MCF 10A (cell line): ENCODE data around the gene GEMIN5. TPM values are rescaled to one million over a fixed set of nuclear protein-coding genes. Genes with fewer than 3 reads are reported as not detected.
A peak's percentile ranks its signal among the peaks of the same experiment; 100 is the strongest.

ENCODE experiments used
- BruUV-seq: library from RNA; stranded (reverse); fragments of 400-500 nt; replicated peaks from 2 replicates; lab custom pipeline; 2021; lab: Mats Ljungman, UMichigan
- CTCF ChIA-PET: fragments of 300-600 bp; sonication (Branson Sonifier 250); formaldehyde crosslinking; extraction: SDS; loops from one replicate; lab custom pipeline; 2021; ENCODE audit warnings: antibody characterized with exemption, inconsistent platforms; lab: Yijun Ruan, JAX
- POLR2A ChIA-PET: fragments of 300-600, 350-650 bp; sonication (Branson Sonifier 250); formaldehyde crosslinking; extraction: SDS; loops from one replicate; lab custom pipeline; 2020; ENCODE audit warnings: antibody characterized with exemption, inconsistent platforms; lab: Yijun Ruan, JAX
- DNase-seq: peaks from one replicate; pipeline ENCODE4 v3.0.0-alpha.2; 2018; ENCODE audit not compliant: unreplicated experiment
- H3K27ac Mint-ChIP-seq: one replicate; pipeline ENCODE4 v1.8.0; 2022; ENCODE audit warnings: mild to moderate bottlenecking, low read depth, mixed read lengths; ENCODE audit not compliant: unreplicated experiment
- H3K27me3 Mint-ChIP-seq: one replicate; pipeline ENCODE4 v1.8.0; 2022; ENCODE audit warnings: mixed read lengths; ENCODE audit not compliant: insufficient read depth, unreplicated experiment
- H3K36me3 Mint-ChIP-seq: one replicate; pipeline ENCODE4 v1.8.0; 2022; ENCODE audit warnings: mild to moderate bottlenecking, moderate library complexity, mixed read lengths; ENCODE audit not compliant: insufficient read depth, unreplicated experiment
- H3K4me1 Mint-ChIP-seq: one replicate; pipeline ENCODE4 v1.8.0; 2022; ENCODE audit warnings: mixed read lengths; ENCODE audit not compliant: insufficient read depth, unreplicated experiment
- H3K4me3 Mint-ChIP-seq: one replicate; pipeline ENCODE4 v1.8.0; 2022; ENCODE audit warnings: mild to moderate bottlenecking, moderate library complexity, mixed read lengths; ENCODE audit not compliant: unreplicated experiment
- H3K9me3 Mint-ChIP-seq: one replicate; pipeline ENCODE4 v1.8.0; 2022; ENCODE audit warnings: mixed read lengths; ENCODE audit not compliant: unreplicated experiment
- CTCF ChIP-seq: fragments of 200-600 bp; IDR thresholded peaks from one replicate; pipeline ENCODE4 v1.8.0; 2022; ENCODE audit warnings: antibody characterized with exemption, mild to moderate bottlenecking; ENCODE audit not compliant: unreplicated experiment
- intact Hi-C: fragments of 100-400 bp; cut with micrococcal nuclease; formaldehyde crosslinking; loops from 2 replicates; pipeline ENCODE4 v1.14.1; 2022
- total RNA-seq: library from RNA; stranded (reverse); gene quantifications from 2 replicates; pipeline ENCODE4 v1.2.3, GENCODE V29; 2022

Gene GEMIN5
- total RNA-seq, 1 experiment from 2014 or later = 34.5 TPM

- no peak for DNase-seq
- intact Hi-C loops = no loop called here
- Mint-ChIP-seq H3K4me3 (no peak overlapping the region), H3K4me1 (peaks cover 13% of the 10 kb centered on the region), H3K9me3 (no peaks in the 10 kb centered on the region), H3K27me3 (no peaks in the 10 kb centered on the region), H3K36me3 (peaks cover 11% of the 10 kb centered on the region), H3K27ac (peak overlapping the region; percentile 80)
- BruUV-seq = no TSS peak
- CTCF ChIA-PET = interaction anchor here (0.6 to 1.7 kb wide), 5 partner anchors 9 to 772 kb away, joined by 3 to 5 read pairs (median 4); no protein-coding TSS in a partner anchor
- POLR2A ChIA-PET = interaction anchor here (0.6 to 5.0 kb wide), 11 partner anchors 9 to 276 kb away, joined by 3 to 37 read pairs (median 4); no protein-coding TSS in a partner anchor
- TF ChIP-seq CTCF = no peak
Observed at GRCh38 chr5:154851351-154851750, 86.7 kb downstream of the GEMIN5 start.

GRCh38 chr5:154850255-154851062 is 87.6 kb downstream of the GEMIN5 start, which contains the start of gene FAXDC2:
TSS of gene FAXDC2 (minus strand) at chr5:154850603. CDS start at chr5:154838178, 12,425 bp downstream.
- POLR2A ChIA-PET = interaction anchor here (0.5 to 5.0 kb wide), 17 partner anchors 8 to 275 kb away, joined by 3 to 37 read pairs (median 4); partner anchors contain the start of gene CNOT8
- H3K27ac Mint-ChIP-seq = peak within 1 kb of the TSS; percentile 80
- no peak for TF ChIP-seq CTCF

GRCh38 chr5:154849791-154850201 is 88.2 kb downstream of the GEMIN5 start:
- Mint-ChIP-seq H3K9me3 (no peaks in the 10 kb centered on the region), H3K4me3 (peak overlapping the region; percentile 80), H3K27ac (no peak overlapping the region), H3K27me3 (no peaks in the 10 kb centered on the region), H3K4me1 (peaks cover 13% of the 10 kb centered on the region), H3K36me3 (peaks cover 6% of the 10 kb centered on the region)
- CTCF ChIA-PET = interaction anchor here (0.7 to 1.4 kb wide), 6 partner anchors 10 to 1457 kb away, joined by 3 to 4 read pairs (median 3); no protein-coding TSS in a partner anchor
- intact Hi-C loops = no loop called here
- POLR2A ChIA-PET = interaction anchor here (0.6 to 5.0 kb wide), 9 partner anchors 9 to 811 kb away, joined by 3 to 37 read pairs (median 7); partner anchors contain the start of genes CNOT8, FAM114A2 and MFAP3
- no TSS peak for BruUV-seq
- no peak for TF ChIP-seq CTCF
- peak; percentile 77 for DNase-seq

More at GRCh38 chr5:154850255-154851062, 87.6 kb downstream of the GEMIN5 start, which contains the start of gene FAXDC2:
- CTCF ChIA-PET = interaction anchor here (0.6 to 1.7 kb wide), 8 partner anchors 12 to 285 kb away, joined by 3 to 5 read pairs (median 3); no protein-coding TSS in a partner anchor
- Mint-ChIP-seq H3K4me1 (peaks cover 13% of the 10 kb centered on the region), H3K27me3 (no peaks in the 10 kb centered on the region), H3K36me3 (peaks cover 11% of the 10 kb centered on the region), H3K4me3 (peak within 1 kb of the TSS; percentile 80), H3K9me3 (no peaks in the 10 kb centered on the region)
- DNase-seq = peak; percentile 77
- intact Hi-C loops = no loop called here
- no TSS peak for BruUV-seq
